BE2C (cell line): Measurements from ENCODE around the gene MN1.
A peak's percentile ranks its signal among the peaks of the same experiment; 100 is the strongest.

Source experiments
- DNase-seq: peaks from one replicate; pipeline ENCODE4 v3.0.0-alpha.2; 2020
- H3K27me3 ChIP-seq: fragments of 250-450 bp; sonication (Bioruptor Pico); 2 replicates; pipeline ENCODE4 v1.5.1; 2020; ENCODE audit warnings: mild to moderate bottlenecking
- H3K36me3 ChIP-seq: fragments of 250-450 bp; sonication (Bioruptor Pico); 2 replicates; pipeline ENCODE4 v1.5.1; 2020; ENCODE audit warnings: mild to moderate bottlenecking
- H3K4me1 ChIP-seq: fragments of 250-450 bp; sonication (Bioruptor Pico); 2 replicates; pipeline ENCODE4 v1.5.1; 2020
- H3K4me3 ChIP-seq: 2 replicates; pipeline ENCODE4 v1.5.1; 2011; ENCODE audit warnings: low read depth, low read length
- H3K9me3 ChIP-seq: fragments of 250-450 bp; sonication (Bioruptor Pico); 2 replicates; pipeline ENCODE4 v1.5.1; 2020
- TF ChIP-seq, protein P1 (sequence below): IDR thresholded peaks from 2 replicates; pipeline ENCODE4 v1.5.1; 2012; ENCODE audit warnings: mild to moderate bottlenecking, low read depth, low read length

The MN1 gene

DNA sequence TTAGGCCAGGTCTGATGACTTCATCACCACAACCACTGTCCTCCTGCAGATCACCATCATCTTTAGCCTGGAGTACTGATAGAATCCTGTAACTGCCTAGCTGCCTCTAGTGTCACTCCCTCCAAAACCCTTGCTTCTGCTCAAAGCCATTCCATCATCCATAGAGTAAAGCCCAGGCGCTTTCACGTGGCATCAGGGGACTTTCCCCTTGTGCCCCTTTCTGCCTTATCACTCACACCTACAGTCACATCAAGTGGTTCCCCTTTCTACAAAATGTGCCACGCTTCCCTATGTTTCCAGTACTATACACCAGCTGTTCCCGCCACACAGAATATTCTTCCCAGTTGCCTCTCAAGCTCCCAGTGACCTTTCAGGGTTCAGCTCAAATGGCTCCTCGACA is 75.9 kb downstream of the MN1 start:
- Histone ChIP-seq H3K27me3 (no peaks in the 10 kb centered on the region), H3K4me1 (no peaks in the 10 kb centered on the region; the same call in 1 of the 2 replicates), H3K4me3 (no peak overlapping the region), H3K36me3 (no peaks in the 10 kb centered on the region), H3K9me3 (no peaks in the 10 kb centered on the region)
- TF ChIP-seq, protein P1, sequence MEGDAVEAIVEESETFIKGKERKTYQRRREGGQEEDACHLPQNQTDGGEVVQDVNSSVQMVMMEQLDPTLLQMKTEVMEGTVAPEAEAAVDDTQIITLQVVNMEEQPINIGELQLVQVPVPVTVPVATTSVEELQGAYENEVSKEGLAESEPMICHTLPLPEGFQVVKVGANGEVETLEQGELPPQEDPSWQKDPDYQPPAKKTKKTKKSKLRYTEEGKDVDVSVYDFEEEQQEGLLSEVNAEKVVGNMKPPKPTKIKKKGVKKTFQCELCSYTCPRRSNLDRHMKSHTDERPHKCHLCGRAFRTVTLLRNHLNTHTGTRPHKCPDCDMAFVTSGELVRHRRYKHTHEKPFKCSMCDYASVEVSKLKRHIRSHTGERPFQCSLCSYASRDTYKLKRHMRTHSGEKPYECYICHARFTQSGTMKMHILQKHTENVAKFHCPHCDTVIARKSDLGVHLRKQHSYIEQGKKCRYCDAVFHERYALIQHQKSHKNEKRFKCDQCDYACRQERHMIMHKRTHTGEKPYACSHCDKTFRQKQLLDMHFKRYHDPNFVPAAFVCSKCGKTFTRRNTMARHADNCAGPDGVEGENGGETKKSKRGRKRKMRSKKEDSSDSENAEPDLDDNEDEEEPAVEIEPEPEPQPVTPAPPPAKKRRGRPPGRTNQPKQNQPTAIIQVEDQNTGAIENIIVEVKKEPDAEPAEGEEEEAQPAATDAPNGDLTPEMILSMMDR, result no peak
- DNase-seq, result no peak

DNA sequence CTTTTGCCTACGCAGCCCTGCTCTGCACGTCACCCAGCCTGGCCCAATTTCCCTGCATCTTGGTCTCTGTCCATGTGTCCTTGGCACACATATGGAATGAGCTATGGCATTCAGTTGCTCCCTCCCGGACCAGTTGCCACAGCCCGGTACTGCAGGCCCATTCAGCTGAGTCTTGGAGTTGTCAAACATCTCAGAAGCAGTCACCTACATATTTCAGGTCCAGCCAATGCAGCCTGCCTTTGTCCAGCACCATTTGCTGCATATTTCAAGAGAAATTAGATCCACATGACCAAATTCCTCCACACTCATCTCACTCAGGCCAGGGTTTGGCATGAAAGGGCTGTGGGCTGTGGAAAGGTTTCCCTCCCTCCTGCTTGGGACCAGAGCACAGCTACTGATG is 76.8 kb downstream of the MN1 start:
- DNase-seq, result no peak
- TF ChIP-seq, protein P1, result no peak
- no peaks in the 10 kb centered on the region for H3K36me3 ChIP-seq
- no peak overlapping the region for H3K4me3 ChIP-seq
- no peaks in the 10 kb centered on the region for H3K27me3 ChIP-seq
- H3K9me3 ChIP-seq, result no peaks in the 10 kb centered on the region
- no peaks in the 10 kb centered on the region; the same call in 1 of the 2 replicates for H3K4me1 ChIP-seq

DNA sequence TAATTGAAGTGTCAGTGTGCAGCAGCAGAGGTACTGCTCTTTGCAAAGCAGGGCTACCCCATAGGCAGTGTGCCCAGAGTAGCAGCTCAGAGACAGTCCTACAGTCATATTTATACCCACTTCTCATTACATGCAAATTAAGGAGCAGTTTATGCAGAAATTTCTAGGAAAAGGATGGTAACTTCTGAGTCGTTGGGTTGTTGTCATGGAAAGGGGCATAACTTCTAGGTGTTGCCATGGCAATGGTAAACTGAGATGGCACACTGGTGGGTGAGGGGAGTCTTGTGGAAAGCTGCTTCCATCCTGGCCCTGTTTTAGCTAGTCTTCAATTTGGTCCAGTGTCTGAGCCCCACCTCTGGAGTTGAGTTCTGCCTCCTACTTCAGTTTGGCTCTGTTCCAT is 77.4 kb downstream of the MN1 start:
- Histone ChIP-seq H3K4me3 (no peak overlapping the region), H3K36me3 (no peaks in the 10 kb centered on the region), H3K27me3 (no peaks in the 10 kb centered on the region), H3K9me3 (no peaks in the 10 kb centered on the region), H3K4me1 (peaks cover 3% of the 10 kb centered on the region; the same call in 1 of the 2 replicates)
- TF ChIP-seq, protein P1, result no peak
- no peak for DNase-seq

DNA sequence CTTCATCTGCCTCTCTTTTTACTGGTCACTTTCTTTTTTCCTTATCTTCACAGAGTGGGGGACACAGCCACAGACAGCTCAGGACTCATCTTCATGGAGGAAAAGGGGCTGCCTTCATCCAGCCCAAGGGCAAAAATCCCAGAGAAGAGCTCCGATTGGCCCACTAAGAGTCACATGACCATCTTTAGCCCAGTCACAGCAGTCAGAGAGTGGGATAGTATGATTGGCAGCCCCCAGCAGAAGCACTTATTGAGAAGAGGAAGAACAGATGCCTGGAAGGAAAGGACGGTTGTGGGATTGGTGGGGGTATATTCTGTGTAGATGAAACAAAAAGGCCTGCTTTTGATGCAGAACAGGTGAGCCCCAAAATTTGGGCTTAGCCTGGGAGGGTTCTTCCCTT is 77.8 kb downstream of the MN1 start:
- H3K4me3 ChIP-seq, result no peak overlapping the region
- TF ChIP-seq, protein P1, result no peak
- H3K36me3 ChIP-seq, result no peaks in the 10 kb centered on the region
- peaks cover 5% of the 10 kb centered on the region for H3K4me1 ChIP-seq
- no peak for DNase-seq
- H3K9me3 ChIP-seq, result no peaks in the 10 kb centered on the region
- no peaks in the 10 kb centered on the region for H3K27me3 ChIP-seq

DNA sequence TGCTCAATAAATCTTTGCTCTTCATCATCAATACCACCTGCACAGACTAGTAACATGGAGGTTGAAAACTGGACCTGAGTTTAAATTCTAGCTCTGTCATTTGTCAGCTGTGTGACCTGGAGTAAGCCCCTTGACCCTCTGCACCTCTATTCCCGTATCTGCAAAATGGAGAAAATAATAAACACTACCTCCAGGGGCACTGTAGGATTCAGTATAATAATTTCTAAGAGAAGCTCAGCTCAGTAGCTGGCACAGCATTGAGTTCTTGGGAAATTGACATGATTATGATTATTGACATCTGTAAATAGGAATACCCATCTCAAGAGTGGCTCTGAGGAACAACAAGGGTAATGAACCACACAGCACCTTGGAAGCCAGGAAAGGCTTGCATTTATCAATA is 78.4 kb downstream of the MN1 start:
- H3K27me3 ChIP-seq, result no peaks in the 10 kb centered on the region
- TF ChIP-seq, protein P1, result peak; percentile 24; the same call in 1 of the 2 replicates
- no peaks in the 10 kb centered on the region for H3K9me3 ChIP-seq
- H3K4me1 ChIP-seq, result peaks cover 11% of the 10 kb centered on the region
- H3K36me3 ChIP-seq, result no peaks in the 10 kb centered on the region
- DNase-seq, result no peak
- H3K4me3 ChIP-seq, result no peak overlapping the region

DNA sequence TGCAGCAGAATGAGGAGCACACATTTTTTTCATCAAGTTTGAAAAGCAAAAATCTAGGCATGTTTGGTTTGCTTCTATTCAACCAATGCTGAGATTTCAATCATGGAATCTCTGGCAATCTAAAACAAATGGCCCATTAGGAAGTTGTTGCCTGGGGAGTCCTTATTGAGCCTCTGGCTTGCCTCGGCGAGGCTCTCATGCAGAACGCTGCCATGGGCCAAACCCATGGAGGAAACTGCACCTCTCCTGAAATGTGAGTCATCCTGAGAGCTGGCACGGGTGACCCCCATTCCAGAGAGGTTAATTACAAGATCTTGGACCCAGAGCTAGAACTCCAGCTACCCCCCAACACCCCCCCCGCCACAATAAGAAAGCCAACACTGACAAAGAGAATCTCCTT is 80.7 kb downstream of the MN1 start:
- H3K27me3 ChIP-seq, result no peaks in the 10 kb centered on the region
- H3K9me3 ChIP-seq, result no peaks in the 10 kb centered on the region
- TF ChIP-seq, protein P1, result no peak
- H3K36me3 ChIP-seq, result no peaks in the 10 kb centered on the region
- DNase-seq, result peak; percentile 25
- H3K4me1 ChIP-seq, result peaks cover 16% of the 10 kb centered on the region
- H3K4me3 ChIP-seq, result no peak overlapping the region
